DND-41 (cell line): ENCODE data around the gene TMX2.

ENCODE experiments used
- ATAC-seq: fragments of 200-7000 bp; cut with Tn5 transposase; 3 replicates; pipeline ENCODE4 v1.9.1; 2021; ENCODE audit warnings: low read depth; ENCODE audit not compliant: insufficient read depth
- DNase-seq: peaks from one replicate; pipeline ENCODE4 v3.0.0-alpha.2; 2020
- H2AFZ ChIP-seq: 2 replicates; pipeline ENCODE4 v1.6.0; 2012; ENCODE audit warnings: low read depth, low read length
- H3K27ac ChIP-seq: 2 replicates; pipeline ENCODE4 v1.5.1; 2012; ENCODE audit warnings: low read length, inconsistent platforms
- H3K27me3 ChIP-seq: fragments of 200-600 bp; sonication (generic); 2 replicates; pipeline ENCODE4 v1.6.0; 2012; ENCODE audit warnings: low read length, mild to moderate bottlenecking, inconsistent platforms; ENCODE audit not compliant: insufficient read depth, poor library complexity
- H3K36me3 ChIP-seq: 2 replicates; pipeline ENCODE4 v1.5.1; 2012; ENCODE audit warnings: low read length, inconsistent platforms; ENCODE audit not compliant: insufficient read depth
- H3K4me1 ChIP-seq: 2 replicates; pipeline ENCODE4 v1.5.1; 2012; ENCODE audit warnings: mild to moderate bottlenecking, low read length; ENCODE audit not compliant: insufficient read depth
- H3K4me2 ChIP-seq: 2 replicates; pipeline ENCODE4 v1.6.0; 2012; ENCODE audit warnings: mild to moderate bottlenecking, moderate library complexity, low read length, inconsistent platforms; ENCODE audit not compliant: insufficient read depth
- H3K4me3 ChIP-seq, 2 experiments: fragments of 200-600 bp in 1 of 2; shearing (Covaris generic) in 1 of 2; 2 replicates each; pipeline ENCODE4 v1.5.1; 2012 to 2016; ENCODE audit warnings: inconsistent platforms in 2 of 2, low read length in 2 of 2, mild to moderate bottlenecking in 2 of 2, low read depth in 1 of 2, moderate library complexity in 1 of 2
- H3K79me2 ChIP-seq: 2 replicates; pipeline ENCODE4 v1.6.0; 2012; ENCODE audit warnings: low read length, inconsistent platforms; ENCODE audit not compliant: insufficient read depth
- H3K9ac ChIP-seq: 2 replicates; pipeline ENCODE4 v1.6.0; 2012; ENCODE audit warnings: low read depth, mild to moderate bottlenecking, inconsistent platforms, low read length, moderate library complexity
- H3K9me3 ChIP-seq: 2 replicates; pipeline ENCODE4 v1.5.1; 2012; ENCODE audit warnings: low read length, moderate library complexity, mild to moderate bottlenecking, inconsistent platforms; ENCODE audit not compliant: insufficient read depth, severe bottlenecking
- H4K20me1 ChIP-seq: 2 replicates; pipeline ENCODE4 v1.6.0; 2012; ENCODE audit warnings: low read length; ENCODE audit not compliant: insufficient read depth
- CTCF ChIP-seq: IDR thresholded peaks from 2 replicates; pipeline ENCODE4 v1.5.1; 2012; ENCODE audit warnings: borderline replicate concordance, low read length, moderate library complexity, mild to moderate bottlenecking; ENCODE audit not compliant: poor library complexity, severe bottlenecking; ENCODE audit errors: extremely low read depth
- EZH2 ChIP-seq: IDR thresholded peaks from 3 replicates; pipeline ENCODE4 v1.6.1; 2012; ENCODE audit warnings: borderline replicate concordance, low read depth, mild to moderate bottlenecking, moderate library complexity, low read length, inconsistent platforms; ENCODE audit not compliant: severe bottlenecking

The TMX2 gene

DNA sequence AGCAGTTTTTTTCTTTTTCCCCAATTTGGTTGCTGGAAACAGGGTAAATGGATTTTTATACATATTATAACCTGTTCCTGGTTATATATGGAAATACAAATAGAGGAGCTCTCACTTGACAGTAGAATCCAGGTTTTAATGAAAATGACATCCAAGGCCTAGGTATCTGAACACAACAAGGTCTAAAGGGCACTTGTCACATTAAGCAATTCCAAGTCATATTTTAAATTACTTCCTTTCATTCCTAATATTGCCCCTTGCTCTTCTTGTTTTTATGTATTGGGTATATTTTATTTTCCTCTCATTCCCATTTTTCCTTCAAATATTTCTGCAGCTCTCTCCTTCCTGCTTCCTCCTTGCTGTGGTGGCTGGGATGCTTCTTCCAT is 76.3 kb downstream of the TMX2 start:
- peaks cover 75% of the 10 kb centered on the region for H3K4me1 ChIP-seq
- H3K9ac ChIP-seq, result peak overlapping the region; percentile 23; the same call in 1 of the 2 replicates
- peaks cover 21% of the 10 kb centered on the region; the same call in 1 of the 2 replicates for H3K79me2 ChIP-seq
- TF ChIP-seq CTCF, result no peak
- no peak for TF ChIP-seq EZH2
- H3K36me3 ChIP-seq, result no peaks in the 10 kb centered on the region
- no peak overlapping the region for H2AFZ ChIP-seq
- no peak overlapping the region for H3K4me3 ChIP-seq
- ATAC-seq (peak; percentile 1; the same call in 1 of the 3 replicates), DNase-seq (no peak)
- peak overlapping the region; percentile 86 for H3K27ac ChIP-seq
- no peaks in the 10 kb centered on the region for H3K27me3 ChIP-seq
- no peaks in the 10 kb centered on the region for H3K9me3 ChIP-seq
- H3K4me2 ChIP-seq, result peak overlapping the region; percentile 18; the same call in 1 of the 2 replicates
- H4K20me1 ChIP-seq, result no peaks in the 10 kb centered on the region
